Parathyroid adenoma (tissue), 2 donors: ENCODE results near the gene AFF3.
"Not testable (repeated sequence)": the region's sequence is repeated elsewhere in the genome, so short reads cannot be mapped to it uniquely, and the experiment has no call there.

Source experiments
- H2AFZ ChIP-seq: fragments of 300-600 bp; sonication (generic); one replicate; pipeline ENCODE4 v1.7.0; 2017; ENCODE audit warnings: antibody characterized with exemption, mild to moderate bottlenecking
- H3K27ac ChIP-seq: fragments of 300-600 bp; sonication (generic); one replicate; pipeline ENCODE4 v1.7.0; 2017
- H3K27me3 ChIP-seq: fragments of 300-600 bp; sonication (generic); one replicate; pipeline ENCODE4 v1.7.0; 2017; ENCODE audit warnings: low read length; ENCODE audit not compliant: control insufficient read depth, insufficient read depth
- H3K36me3 ChIP-seq: fragments of 300-600 bp; sonication (generic); one replicate; pipeline ENCODE4 v1.7.0; 2017; ENCODE audit warnings: low read length; ENCODE audit not compliant: control insufficient read depth, insufficient read depth
- H3K4me1 ChIP-seq: fragments of 300-600 bp; sonication (generic); one replicate; pipeline ENCODE4 v1.7.0; 2017; ENCODE audit warnings: control low read depth
- H3K4me2 ChIP-seq: fragments of 300-600 bp; sonication (generic); one replicate; pipeline ENCODE4 v1.7.0; 2017; ENCODE audit warnings: low read length
- H3K4me3 ChIP-seq: fragments of 300-600 bp; sonication (generic); one replicate; pipeline ENCODE4 v1.7.0; 2017; ENCODE audit warnings: low read depth, low read length
- H3K79me2 ChIP-seq: fragments of 300-600 bp; sonication (generic); one replicate; pipeline ENCODE4 v1.7.0; 2017; ENCODE audit warnings: control low read depth
- H3K9ac ChIP-seq: fragments of 300-600 bp; sonication (generic); one replicate; pipeline ENCODE4 v1.7.0; 2017; ENCODE audit warnings: mild to moderate bottlenecking
- H3K9me3 ChIP-seq: fragments of 300-600 bp; sonication (generic); one replicate; pipeline ENCODE4 v1.7.0; 2017; ENCODE audit warnings: low read length; ENCODE audit not compliant: control insufficient read depth
- TF ChIP-seq, protein P1 (sequence below): fragments of 300-600 bp; sonication (generic); IDR thresholded peaks from one replicate; pipeline ENCODE4 v1.7.0; 2017; ENCODE audit warnings: antibody characterized with exemption, mild to moderate bottlenecking
- donor health status: primary hyperparathyroidism.

The AFF3 gene

DNA sequence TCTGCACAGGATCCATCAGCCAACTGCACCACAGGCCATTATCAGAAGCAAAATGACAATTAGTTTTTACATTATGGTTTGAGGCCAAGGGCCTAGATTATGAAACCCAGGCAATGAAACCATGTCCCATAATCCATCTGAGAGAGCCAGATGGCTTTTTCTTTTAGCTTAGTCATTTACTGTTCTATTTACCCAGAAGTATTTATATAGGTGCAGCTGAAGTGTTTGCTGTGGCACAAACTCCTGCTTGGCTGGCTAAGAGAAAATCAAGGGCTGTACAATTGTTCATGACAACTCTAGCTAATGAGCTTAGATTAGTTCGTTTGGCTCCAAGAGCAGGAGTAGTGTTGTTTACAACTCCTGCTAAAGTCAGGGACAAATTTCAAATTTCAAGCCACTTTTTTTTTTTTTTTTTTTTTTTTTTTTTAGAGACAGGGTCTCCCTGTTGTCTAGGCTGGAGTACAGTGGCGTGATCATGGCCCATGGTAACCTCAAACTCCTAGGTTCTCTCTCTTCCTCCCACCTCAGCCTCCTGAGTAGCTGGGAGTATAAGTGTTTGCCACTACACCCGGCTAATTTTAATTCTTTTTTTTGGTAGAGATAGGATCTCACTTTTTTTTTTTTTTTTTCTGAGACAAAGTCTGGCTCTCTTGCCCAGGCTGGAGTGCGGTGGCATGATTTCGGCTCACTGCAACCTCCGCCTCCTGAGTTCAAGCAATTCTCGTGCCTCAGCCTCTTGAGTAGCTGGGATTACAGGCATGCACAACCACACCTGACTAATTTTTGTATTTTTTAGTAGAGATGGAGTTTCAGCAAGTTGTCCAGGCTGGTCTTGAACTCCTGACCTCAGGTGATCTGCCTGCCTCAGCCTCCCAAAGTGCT, 634.2 kb downstream of the AFF3 start:
- Histone ChIP-seq H3K79me2 (no peaks in the 10 kb centered on the region), H2AFZ (no peak overlapping the region), H3K36me3 (no peaks in the 10 kb centered on the region), H3K9ac (no peak overlapping the region), H3K4me2 (no peak overlapping the region), H3K27me3 (no peaks in the 10 kb centered on the region), H3K9me3 (no peaks in the 10 kb centered on the region), H3K4me1 (no peaks in the 10 kb centered on the region), H3K4me3 (no peak overlapping the region), H3K27ac (no peak overlapping the region)
- TF ChIP-seq, protein P1, sequence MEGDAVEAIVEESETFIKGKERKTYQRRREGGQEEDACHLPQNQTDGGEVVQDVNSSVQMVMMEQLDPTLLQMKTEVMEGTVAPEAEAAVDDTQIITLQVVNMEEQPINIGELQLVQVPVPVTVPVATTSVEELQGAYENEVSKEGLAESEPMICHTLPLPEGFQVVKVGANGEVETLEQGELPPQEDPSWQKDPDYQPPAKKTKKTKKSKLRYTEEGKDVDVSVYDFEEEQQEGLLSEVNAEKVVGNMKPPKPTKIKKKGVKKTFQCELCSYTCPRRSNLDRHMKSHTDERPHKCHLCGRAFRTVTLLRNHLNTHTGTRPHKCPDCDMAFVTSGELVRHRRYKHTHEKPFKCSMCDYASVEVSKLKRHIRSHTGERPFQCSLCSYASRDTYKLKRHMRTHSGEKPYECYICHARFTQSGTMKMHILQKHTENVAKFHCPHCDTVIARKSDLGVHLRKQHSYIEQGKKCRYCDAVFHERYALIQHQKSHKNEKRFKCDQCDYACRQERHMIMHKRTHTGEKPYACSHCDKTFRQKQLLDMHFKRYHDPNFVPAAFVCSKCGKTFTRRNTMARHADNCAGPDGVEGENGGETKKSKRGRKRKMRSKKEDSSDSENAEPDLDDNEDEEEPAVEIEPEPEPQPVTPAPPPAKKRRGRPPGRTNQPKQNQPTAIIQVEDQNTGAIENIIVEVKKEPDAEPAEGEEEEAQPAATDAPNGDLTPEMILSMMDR, result no peak

- no peak overlapping the region for H2AFZ ChIP-seq
- no peaks in the 10 kb centered on the region for H3K4me1 ChIP-seq
- no peaks in the 10 kb centered on the region for H3K36me3 ChIP-seq
- H3K79me2 ChIP-seq, result no peaks in the 10 kb centered on the region
- TF ChIP-seq, protein P1, result no peak
- no peak overlapping the region for H3K4me3 ChIP-seq
- no peaks in the 10 kb centered on the region for H3K9me3 ChIP-seq
- no peak overlapping the region for H3K27ac ChIP-seq
- no peak overlapping the region for H3K9ac ChIP-seq
- H3K4me2 ChIP-seq, result no peak overlapping the region
- H3K27me3 ChIP-seq, result no peaks in the 10 kb centered on the region
These were observed 637.4 kb downstream of the AFF3 start for GRCh38 chr2:99504844-99505584.

- H3K4me2 ChIP-seq, H2AFZ ChIP-seq, H3K36me3 ChIP-seq, H3K9me3 ChIP-seq, H3K27ac ChIP-seq, H3K27me3 ChIP-seq, H3K4me1 ChIP-seq, H3K4me3 ChIP-seq, H3K9ac ChIP-seq, H3K79me2 ChIP-seq: not testable (repeated sequence)
These were observed 638.6 kb downstream of the AFF3 start for GRCh38 chr2:99503662-99504416.

DNA sequence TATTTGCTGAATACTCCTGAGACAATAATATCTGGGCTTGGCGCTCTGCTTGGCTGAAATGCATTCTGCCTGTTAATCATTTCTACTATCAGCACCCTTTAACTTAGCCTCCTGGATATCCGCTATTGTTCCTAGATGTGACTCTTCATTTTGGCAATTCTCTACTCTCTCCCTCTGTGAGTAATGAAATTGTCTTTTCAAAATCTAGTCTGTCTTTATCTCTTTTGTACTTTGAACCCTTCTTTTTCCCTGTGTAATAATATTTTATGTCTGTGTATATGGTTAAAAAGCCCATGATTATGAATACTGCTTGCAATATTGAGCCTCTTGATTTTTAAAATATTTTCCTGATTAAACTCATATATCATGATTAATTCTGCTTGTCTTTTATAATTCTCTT, 646.4 kb downstream of the AFF3 start:
- H2AFZ ChIP-seq, result no peak overlapping the region
- no peaks in the 10 kb centered on the region for H3K9me3 ChIP-seq
- H3K36me3 ChIP-seq, result no peaks in the 10 kb centered on the region
- H3K79me2 ChIP-seq, result no peaks in the 10 kb centered on the region
- H3K4me1 ChIP-seq, result no peaks in the 10 kb centered on the region
- H3K4me2 ChIP-seq, result no peak overlapping the region
- no peak overlapping the region for H3K9ac ChIP-seq
- H3K27me3 ChIP-seq, result no peaks in the 10 kb centered on the region
- no peak overlapping the region for H3K4me3 ChIP-seq
- TF ChIP-seq, protein P1, result no peak
- no peak overlapping the region for H3K27ac ChIP-seq
